Stomach (tissue), 9 donors: ENCODE measurements around the gene SLIT1. TPM values are rescaled to one million over a fixed set of nuclear protein-coding genes. Genes with fewer than 3 reads are reported as not detected.

Source experiments
- DNase-seq, 2 donors: peaks; one replicate each; pipeline versions ENCODE4 v3.0.0 to v3.0.0-alpha.2; 2013 to 2019
- H3K27ac ChIP-seq, 5 donors: fragments of 200-600 bp in 4 of 5; sonication (generic) in 4 of 5; one replicate each; pipeline ENCODE4 v1.5.1; 2013 to 2019; ENCODE audit warnings: mild to moderate bottlenecking in 1 of 5, moderate library complexity in 1 of 5
- H3K27me3 ChIP-seq, 3 donors: fragments of 200-600 bp; sonication (generic); one replicate each; pipeline ENCODE4 v1.5.1; 2017 to 2019; ENCODE audit warnings: mixed run types in 1 of 3
- H3K36me3 ChIP-seq, 4 donors: fragments of 200-600 bp; sonication (generic); 1 replicate in 3 of 4; 2 replicates in 1 of 4; pipeline ENCODE4 v1.5.1; 2016 to 2019
- H3K4me1 ChIP-seq, 4 donors: fragments of 200-600 bp; sonication (generic); one replicate each; pipeline ENCODE4 v1.5.1; 2016 to 2019
- H3K4me3 ChIP-seq, 4 donors: fragments of 200-600 bp; sonication (generic) in 3 of 4; one replicate each; pipeline ENCODE4 v1.5.1; 2016 to 2019; ENCODE audit warnings: mild to moderate bottlenecking in 1 of 4
- H3K9me3 ChIP-seq, 4 donors: fragments of 200-600 bp; sonication (generic); one replicate each; pipeline ENCODE4 v1.5.1; 2016 to 2019
- CTCF ChIP-seq, 7 experiments: fragments of 450-650 bp in 4 of 7; fragments of 200-600 bp in 3 of 7; sonication (generic) in 3 of 7; IDR thresholded peaks; one replicate each; pipeline ENCODE4 v1.5.1; 2016 to 2019; ENCODE audit warnings: antibody characterized with exemption in 7 of 7, control low read depth in 2 of 7, mild to moderate bottlenecking in 1 of 7
- EP300 ChIP-seq: sonication (generic); formaldehyde crosslinking; IDR thresholded peaks from one replicate; pipeline ENCODE4 v1.6.1; 2017; ENCODE audit warnings: antibody characterized with exemption
- POLR2A ChIP-seq, 4 donors: fragments of 450-650 bp; IDR thresholded peaks; one replicate each; pipeline ENCODE4 v1.6.1; 2016; ENCODE audit warnings: antibody characterized with exemption in 4 of 4, control low read depth in 2 of 4, mild to moderate bottlenecking in 1 of 4, moderate library complexity in 1 of 4
- POLR2AphosphoS5 ChIP-seq, 3 donors: sonication (generic); formaldehyde crosslinking; IDR thresholded peaks; one replicate each; pipeline ENCODE4 v1.6.1; 2016; ENCODE audit warnings: antibody characterized with exemption in 3 of 3
- WGBS, 5 donors: extraction: QIAGEN DNeasy Blood & Tissue Kit in 3 of 5; methylation state at CpG; one replicate each; pipeline versions ENCODE4 v1.1.5 to v1.1.7; 2013 to 2018; 5-methylcytosine and 5-hydroxymethylcytosine counted together
- intact Hi-C: fragments of 100-400 bp; cut with DNase I; formaldehyde crosslinking; loops from one replicate; pipeline ENCODE4 v1.15.1; 2023; ENCODE audit warnings: low total_unique reads
- polyA plus RNA-seq, 3 donors: library from polyadenylated mRNA; stranded (reverse); fragments of 200-250 nt; gene quantifications; one replicate each; pipeline ENCODE4 v1.2.3, GENCODE V29; 2013
- total RNA-seq, 5 donors: library from RNA; depleted of rRNA; stranded (reverse); fragments of >200 nt; gene quantifications; one replicate each; pipeline versions ENCODE4 v1.1.0 to v1.2.3, GENCODE V29; 2014 to 2016
- donor health status: healthy with polysubstance abuse.
- donor health status: Bipolar disorder and iron deficiency.
- donor health status: healthy.

The SLIT1 gene
- total and polyA plus RNA-seq, 8 donors = under 0.01 to 6.1 (median 0.44) TPM

- no peak for DNase-seq
- peaks cover 0 to 22% (median 10%) of the 10 kb centered on the region in 4 donors for H3K9me3 ChIP-seq
- intact Hi-C loops = no loop called here
- no peaks in the 10 kb centered on the region for H3K27me3 ChIP-seq
- H3K4me3 ChIP-seq = no peak overlapping the region
- no peak overlapping the region for H3K27ac ChIP-seq
- 85 to 87% (median 85%) methylated on average over 3 to 4 of the region's 4 CpGs for WGBS, 5 donors
- H3K36me3 ChIP-seq = no peaks in the 10 kb centered on the region
- TF ChIP-seq POLR2AphosphoS5 (IDR thresholded peaks at IDR 0.05) (no peak), EP300 (no peak), POLR2A (IDR thresholded peaks at IDR 0.05) (no peak)
- H3K4me1 ChIP-seq = no peaks in the 10 kb centered on the region
Observed at GRCh38 chr10:97010695-97011206, 175.0 kb downstream of the SLIT1 start.

GRCh38 chr10:97007417-97007816 lies 178.3 kb downstream of the SLIT1 start:
- Histone ChIP-seq H3K27ac (no peak overlapping the region), H3K4me1 (no peaks in the 10 kb centered on the region), H3K9me3 (peaks cover 0 to 22% (median 10%) of the 10 kb centered on the region in 4 donors), H3K27me3 (no peaks in the 10 kb centered on the region), H3K36me3 (no peaks in the 10 kb centered on the region), H3K4me3 (no peak overlapping the region)
- 55 to 97% (median 96%) methylated on average over 1 of the region's 1 CpG for WGBS, 5 donors
- no peak for DNase-seq
- no peak for TF ChIP-seq POLR2A (IDR thresholded peaks at IDR 0.05)
- intact Hi-C loops = no loop called here

- intact Hi-C loops = no loop called here
- peaks cover 0 to 22% (median 10%) of the 10 kb centered on the region in 4 donors for H3K9me3 ChIP-seq
- H3K4me3 ChIP-seq = no peak overlapping the region
- WGBS, 5 donors = 67 to 84% (median 72%) methylated on average over 5 to 6 of the region's 6 CpGs
- TF ChIP-seq POLR2AphosphoS5 (IDR thresholded peaks at IDR 0.05) (no peak), EP300 (no peak), POLR2A (IDR thresholded peaks at IDR 0.05) (no peak), CTCF (IDR thresholded peaks at IDR 0.05) (no peak)
- DNase-seq = no peak
- no peaks in the 10 kb centered on the region for H3K36me3 ChIP-seq
- H3K27me3 ChIP-seq = no peaks in the 10 kb centered on the region
- no peak overlapping the region for H3K27ac ChIP-seq
- no peaks in the 10 kb centered on the region for H3K4me1 ChIP-seq
Observed at GRCh38 chr10:97006364-97006763, 179.4 kb downstream of the SLIT1 start.

- whole genome bisulfite sequencing, 5 donors = 86 to 91% (median 88%) methylated on average over 5 of the region's 5 CpGs
- no peaks in the 10 kb centered on the region for H3K36me3 ChIP-seq
- intact Hi-C loops = no loop called here
- no peak for TF ChIP-seq POLR2AphosphoS5 (IDR thresholded peaks at IDR 0.05)
- TF ChIP-seq POLR2A (IDR thresholded peaks at IDR 0.05) = no peak
- TF ChIP-seq CTCF (IDR thresholded peaks at IDR 0.05) = no peak
- no peak for TF ChIP-seq EP300
- no peak for DNase-seq
- peaks cover 0 to 22% (median 10%) of the 10 kb centered on the region in 4 donors for H3K9me3 ChIP-seq
- H3K4me3 ChIP-seq = no peak overlapping the region
- H3K4me1 ChIP-seq = no peaks in the 10 kb centered on the region
- H3K27me3 ChIP-seq = no peaks in the 10 kb centered on the region
- no peak overlapping the region for H3K27ac ChIP-seq
Observed at GRCh38 chr10:97005349-97005748, 180.4 kb downstream of the SLIT1 start.

GRCh38 chr10:97004591-97004990 lies 181.2 kb downstream of the SLIT1 start:
- Histone ChIP-seq H3K4me3 (no peak overlapping the region), H3K27ac (no peak overlapping the region), H3K27me3 (no peaks in the 10 kb centered on the region), H3K4me1 (no peaks in the 10 kb centered on the region), H3K36me3 (no peaks in the 10 kb centered on the region), H3K9me3 (peaks cover 0 to 22% (median 10%) of the 10 kb centered on the region in 4 donors)
- intact Hi-C loops = no loop called here
- no peak for DNase-seq
- 84 to 91% (median 90%) methylated on average over 10 of the region's 10 CpGs; no CpG with 5 or more reads in 1 of the 5 donors for WGBS, 5 donors
- no peak for TF ChIP-seq POLR2AphosphoS5 (IDR thresholded peaks at IDR 0.05)
- TF ChIP-seq POLR2A (IDR thresholded peaks at IDR 0.05) = no peak
- no peak for TF ChIP-seq EP300
- no peak for TF ChIP-seq CTCF (IDR thresholded peaks at IDR 0.05)
